Measurements from ENCODE around the gene CD3E.

CD3E gene

DNA sequence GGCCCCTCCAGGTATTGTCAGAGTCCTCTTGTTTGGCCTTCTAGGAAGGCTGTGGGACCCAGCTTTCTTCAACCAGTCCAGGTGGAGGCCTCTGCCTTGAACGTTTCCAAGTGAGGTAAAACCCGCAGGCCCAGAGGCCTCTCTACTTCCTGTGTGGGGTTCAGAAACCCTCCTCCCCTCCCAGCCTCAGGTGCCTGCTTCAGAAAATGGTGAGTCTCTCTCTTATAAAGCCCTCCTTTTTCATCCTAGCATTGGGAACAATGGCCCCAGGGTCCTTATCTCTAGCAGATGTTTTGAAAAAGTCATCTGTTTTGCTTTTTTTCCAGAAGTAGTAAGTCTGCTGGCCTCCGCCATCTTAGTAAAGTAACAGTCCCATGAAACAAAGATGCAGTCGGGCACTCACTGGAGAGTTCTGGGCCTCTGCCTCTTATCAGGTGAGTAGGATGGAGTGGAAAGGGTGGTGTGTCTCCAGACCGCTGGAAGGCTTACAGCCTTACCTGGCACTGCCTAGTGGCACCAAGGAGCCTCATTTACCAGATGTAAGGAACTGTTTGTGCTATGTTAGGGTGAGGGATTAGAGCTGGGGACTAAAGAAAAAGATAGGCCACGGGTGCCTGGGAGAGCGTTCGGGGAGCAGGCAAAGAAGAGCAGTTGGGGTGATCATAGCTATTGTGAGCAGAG is at the start of gene CD3E:
TSS of gene CD3E (plus strand) at position 163 of the 681 bp plus-strand sequence. CDS start at position 386, 223 bp downstream.
- in situ Hi-C loops (cut with MboI; ENCODE audit: low sequenced_read_pairs), result no loop called here

DNA sequence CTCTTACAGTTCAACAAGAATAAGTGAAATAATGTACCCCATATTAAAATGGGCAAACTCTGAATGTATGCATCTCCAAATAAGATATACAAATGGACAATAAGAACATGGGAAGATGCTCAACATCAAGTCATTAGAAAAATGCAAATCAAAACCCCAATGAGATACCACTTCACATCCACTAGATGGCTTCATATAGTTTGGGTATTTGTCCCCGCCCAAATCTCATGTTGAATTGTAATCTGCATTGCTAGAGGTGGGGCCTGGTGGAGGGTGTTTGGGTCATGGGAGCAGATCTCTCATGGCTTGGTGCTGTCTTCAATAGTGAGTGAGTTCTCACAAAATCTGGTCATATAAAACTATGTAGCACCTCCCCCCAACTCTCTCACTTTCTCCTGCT is 46.1 kb upstream of the CD3E start:
- in situ Hi-C loops (cut with MboI; ENCODE audit: low sequenced_read_pairs), result no loop called here

DNA sequence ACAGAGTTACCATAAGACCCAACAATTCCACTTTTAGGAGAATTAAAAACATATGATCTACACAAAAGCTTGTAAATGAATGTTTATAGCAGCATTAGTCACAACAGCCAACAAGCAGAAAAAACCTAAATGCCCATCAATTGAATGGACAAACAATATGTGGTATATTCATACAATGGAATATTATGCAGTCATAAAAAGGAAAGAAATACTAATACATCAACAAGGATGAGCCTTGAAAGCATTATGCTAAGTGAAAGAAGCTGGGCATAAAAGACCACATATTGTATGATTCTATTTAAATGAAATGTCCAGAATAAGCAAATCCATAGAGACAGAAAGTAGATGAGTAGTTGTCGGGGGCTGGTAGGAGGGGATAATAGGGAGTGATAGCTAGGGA is 45.4 kb upstream of the CD3E start:
- in situ Hi-C loops (cut with MboI; ENCODE audit: low sequenced_read_pairs), result no loop called here

DNA sequence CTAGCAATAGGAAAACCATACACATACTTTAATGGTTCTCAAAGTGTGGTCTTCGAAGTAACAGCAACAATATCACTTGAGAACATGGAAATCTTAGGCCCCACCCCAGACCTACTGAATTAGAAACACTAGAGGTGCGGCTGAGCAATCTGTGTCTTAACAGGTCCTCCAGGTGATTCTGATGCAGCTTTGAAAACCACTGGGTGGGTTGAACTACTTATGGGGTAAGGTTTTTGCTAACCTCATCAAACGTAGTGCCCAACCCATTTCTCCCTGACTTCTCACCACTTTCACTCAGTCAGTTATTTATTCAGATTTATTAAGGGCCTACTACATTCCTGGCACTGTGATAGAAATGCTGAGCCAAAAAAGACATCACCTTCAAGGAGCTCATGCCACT is 44.2 kb upstream of the CD3E start:
- in situ Hi-C loops (cut with MboI; ENCODE audit: low sequenced_read_pairs), result no loop called here

DNA sequence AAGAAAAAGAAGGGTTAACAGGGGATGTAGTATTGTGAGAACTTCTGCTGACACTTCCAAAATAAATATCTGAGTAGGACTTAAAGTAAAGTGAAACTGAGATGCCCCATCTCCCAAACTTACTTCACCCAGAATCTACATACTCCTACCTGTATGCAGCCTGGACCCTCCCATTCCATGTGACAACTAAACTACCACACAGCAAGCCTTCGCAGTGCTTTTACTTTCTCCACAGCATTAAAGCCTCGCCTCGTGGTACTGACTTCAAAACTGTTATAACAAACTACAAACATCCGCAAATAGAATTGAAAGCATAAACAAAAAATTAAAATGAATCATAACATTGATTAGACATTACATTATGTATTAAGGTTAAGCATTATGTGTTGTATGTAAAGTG is 41.4 kb upstream of the CD3E start:
- in situ Hi-C loops (cut with MboI; ENCODE audit: low sequenced_read_pairs), result no loop called here

DNA sequence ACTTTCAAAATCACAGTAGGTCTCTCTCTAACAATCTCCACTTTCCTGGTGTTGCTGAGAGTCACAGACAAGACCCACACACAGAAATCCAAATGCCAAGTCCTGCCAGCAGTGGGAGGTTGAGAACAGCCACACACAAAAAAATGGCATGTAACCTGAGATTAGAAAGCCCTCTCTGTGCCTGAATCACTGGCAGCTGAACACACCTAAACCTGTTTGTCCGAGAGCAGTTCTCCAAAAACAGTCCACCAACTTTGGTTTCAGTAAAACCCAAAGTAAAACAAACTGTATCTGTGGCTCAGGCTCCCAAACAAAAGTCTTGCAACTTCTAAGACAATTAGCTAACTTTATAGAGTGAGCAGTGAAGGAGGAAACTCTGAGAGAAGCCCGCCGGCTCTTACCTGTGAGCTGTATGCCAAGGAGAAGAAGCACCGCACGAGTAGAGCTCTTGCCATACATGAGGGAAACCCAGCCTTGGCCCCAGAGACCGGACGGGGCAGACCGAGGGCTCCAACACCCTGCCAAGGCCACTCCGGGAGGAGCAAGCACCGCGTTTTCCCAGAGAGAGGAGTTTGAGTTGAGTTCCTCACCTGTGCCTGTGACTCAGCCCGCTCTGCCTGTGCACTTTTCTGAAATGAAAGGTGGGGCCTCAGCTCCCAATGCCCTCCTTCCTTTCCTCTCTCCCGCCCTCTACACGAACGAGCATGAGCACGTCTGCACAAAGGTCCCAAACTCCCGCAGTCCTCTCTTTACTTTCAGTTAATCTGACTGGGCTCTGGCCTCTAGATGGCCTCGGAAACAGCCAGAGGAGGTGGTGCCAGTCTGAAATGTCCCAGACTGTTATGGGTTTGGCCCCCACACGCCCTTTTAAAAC is 40.6 kb upstream of the CD3E start, which contains the start of gene MPZL2:
TSS of gene MPZL2 (minus strand) at position 603 of the 874 bp plus-strand sequence. CDS start at position 459, 144 bp downstream.
- in situ Hi-C loops (cut with MboI; ENCODE audit: low sequenced_read_pairs), result no loop called here

DNA sequence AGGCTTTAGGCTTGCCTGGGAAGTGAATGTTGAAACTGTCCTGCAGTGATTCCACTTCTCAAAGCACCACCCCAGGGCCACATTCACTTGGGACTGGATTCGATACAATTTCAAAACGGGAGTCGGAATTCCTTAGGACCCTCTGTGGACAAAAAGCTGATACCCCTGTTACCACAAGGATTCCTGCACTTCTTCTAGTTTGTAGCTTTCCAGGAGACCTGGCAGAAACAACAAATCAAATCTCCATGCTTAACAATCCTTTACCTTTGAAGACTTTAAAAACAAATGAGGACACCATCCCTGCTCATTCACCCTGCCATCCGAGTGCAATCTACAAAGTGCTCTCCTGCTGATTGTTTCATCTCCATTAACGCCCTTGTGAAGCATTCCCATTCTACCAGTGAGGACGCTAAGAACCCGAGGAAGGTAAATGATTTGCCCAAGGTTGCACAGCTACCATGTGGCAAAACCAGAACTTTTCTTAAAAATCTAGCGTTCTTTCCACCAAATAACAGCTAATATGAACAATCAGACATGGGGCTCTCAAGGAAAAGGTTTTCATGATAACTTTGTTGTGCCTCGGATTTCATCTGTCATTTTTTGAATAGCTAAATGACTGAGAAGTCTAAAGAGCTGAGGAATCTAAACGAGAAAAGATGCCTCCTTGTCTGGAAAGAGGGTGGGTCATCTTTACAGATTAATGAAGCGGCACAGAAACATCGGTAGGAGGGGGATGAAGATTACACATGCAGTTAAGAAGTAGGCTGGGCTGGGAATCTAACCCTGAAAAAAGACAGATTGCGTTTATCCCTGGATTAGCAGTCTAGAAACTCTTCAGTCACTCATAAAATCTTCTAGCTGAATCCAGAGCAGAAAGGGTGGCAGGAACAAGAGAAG is 39.7 kb upstream of the CD3E start:
- in situ Hi-C loops (cut with MboI; ENCODE audit: low sequenced_read_pairs), result no loop called here

DNA sequence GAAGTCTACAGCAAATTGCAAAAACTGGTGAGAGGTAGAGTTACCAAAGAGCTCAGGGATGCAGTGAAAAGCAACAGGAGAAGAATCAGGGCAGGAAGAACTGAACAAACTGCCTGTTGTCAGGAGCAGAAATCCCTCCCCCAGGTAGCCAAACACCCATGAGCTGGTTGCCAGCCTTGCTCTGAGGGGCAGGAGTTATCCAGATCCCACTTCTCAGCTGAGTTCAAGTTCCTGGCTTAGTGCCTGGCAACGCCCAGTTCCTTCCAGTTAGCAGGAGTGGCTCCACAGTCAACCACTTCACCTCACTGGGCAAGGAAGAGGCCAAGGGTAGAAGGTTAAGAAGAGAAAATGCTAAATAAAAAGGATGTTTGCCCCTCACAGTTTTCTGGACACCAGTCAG is 38.6 kb upstream of the CD3E start:
- in situ Hi-C loops (cut with MboI; ENCODE audit: low sequenced_read_pairs), result no loop called here

DNA sequence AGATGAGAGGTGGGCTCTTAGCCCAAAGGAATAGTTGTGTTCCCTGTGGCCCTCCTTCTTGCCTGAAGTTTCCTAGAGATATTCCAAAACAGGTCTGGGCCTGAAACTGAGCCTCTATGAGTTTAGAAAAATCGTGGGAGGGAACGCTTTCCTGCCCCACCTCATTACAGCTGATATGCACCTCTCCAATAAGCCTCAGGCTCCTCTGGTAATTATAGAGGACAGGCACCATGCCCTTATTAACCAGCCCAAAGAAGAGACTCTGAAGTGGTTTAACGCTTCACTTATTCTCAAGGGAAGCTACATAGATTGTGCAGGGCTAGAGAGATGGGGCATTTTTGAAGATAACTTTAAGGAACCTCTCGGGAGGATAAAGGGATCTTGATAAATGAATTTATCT is 37.0 kb upstream of the CD3E start:
- in situ Hi-C loops (cut with MboI; ENCODE audit: low sequenced_read_pairs), result no loop called here

DNA sequence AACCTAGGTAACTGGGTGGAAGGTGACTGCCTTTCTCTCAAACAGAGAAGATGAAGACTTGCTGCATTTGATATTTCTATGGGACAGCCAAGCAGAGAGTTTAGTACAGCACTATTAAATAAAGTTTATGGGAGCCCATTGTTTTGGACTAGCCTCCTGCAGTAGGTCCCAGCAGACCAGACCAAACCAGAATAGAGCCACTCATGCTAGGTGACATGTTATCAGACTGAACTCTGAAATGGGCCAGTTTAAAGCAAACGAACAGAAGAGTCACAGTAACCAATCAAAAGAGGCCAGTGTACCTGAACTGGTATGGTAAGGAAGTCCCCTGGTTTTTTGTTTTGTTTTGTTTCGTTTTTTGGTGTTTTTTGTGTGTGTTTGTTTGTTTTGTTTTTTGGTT is 32.5 kb upstream of the CD3E start:
- in situ Hi-C loops (cut with MboI; ENCODE audit: low sequenced_read_pairs), result no loop called here

DNA sequence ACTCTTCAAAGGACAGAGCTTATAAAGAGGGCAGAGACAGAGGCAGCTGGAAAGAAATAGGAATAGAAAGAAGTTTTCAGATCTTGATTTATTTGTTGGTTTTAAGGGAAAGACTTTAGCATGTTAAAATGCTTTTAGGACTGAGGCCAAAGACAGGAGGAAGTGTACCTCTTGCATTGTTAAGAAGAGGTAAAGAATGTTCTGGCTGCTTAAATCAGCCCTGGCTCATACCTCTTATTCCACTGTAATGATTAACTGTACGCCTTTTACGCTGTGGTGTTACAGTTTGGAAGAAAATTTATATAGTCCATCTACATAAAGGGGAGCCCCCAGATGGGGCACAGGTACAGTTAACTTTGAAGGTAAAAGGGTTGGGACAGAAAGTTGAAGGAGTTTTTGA is 30.3 kb upstream of the CD3E start:
- in situ Hi-C loops (cut with MboI; ENCODE audit: low sequenced_read_pairs), result no loop called here

DNA sequence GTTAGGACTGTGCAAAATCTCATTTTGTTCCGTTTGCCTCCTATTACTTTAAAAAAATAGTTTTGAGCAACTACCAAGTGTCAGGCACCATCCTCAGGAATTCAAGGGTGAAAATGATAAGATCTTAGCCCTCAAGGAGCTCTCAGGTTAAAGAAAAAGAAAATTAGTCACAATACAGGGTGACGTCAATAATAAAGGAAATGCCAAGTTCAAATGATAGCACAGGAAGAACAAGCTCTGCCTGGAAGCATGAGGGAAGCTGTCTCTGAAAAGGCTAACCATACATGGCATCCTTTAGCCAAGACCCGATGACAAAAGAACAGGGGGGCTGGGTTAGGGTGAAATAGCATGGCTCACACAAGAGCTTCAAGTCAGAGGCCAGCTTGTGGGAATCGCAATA is 29.4 kb upstream of the CD3E start:
- in situ Hi-C loops (cut with MboI; ENCODE audit: low sequenced_read_pairs), result no loop called here

DNA sequence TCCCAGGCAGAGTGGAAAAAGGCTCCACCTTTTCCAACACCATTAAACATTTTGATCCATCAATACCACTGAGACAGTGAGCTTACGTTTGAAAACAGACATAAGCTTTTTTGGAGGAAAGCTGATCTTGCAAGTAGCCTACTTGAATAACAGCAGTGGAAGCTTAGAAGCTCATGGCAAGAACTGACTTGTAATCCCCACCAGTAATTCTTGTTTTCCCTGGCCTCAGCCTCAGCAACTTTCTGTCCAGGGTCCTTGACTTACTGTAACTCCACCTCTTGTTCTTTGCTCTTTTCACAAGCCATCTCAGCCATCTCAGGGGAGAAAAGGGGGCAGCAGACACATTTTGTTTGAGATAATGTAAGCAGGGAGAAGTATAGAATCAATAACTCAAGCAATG is 28.1 kb upstream of the CD3E start:
- in situ Hi-C loops (cut with MboI; ENCODE audit: low sequenced_read_pairs), result no loop called here

DNA sequence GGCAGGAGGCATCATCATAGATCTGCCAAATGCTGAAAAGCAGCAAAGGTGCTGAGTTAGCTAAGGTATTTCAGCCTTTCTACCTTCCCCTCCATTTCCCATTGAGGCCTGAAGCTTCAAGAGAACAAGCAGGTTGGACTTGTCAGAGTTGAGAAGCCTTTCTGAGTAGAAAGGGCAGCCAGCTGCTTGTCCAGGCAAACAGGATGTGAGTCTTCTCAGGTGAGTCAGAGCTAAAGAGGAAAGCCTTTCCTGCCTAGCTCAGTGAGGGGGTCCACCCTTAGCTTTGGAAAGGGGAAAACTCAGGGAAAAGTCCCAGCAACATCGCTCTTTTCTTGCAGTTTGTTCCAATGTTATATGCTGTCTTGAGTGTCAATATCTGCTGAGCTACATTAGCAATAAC is 27.2 kb upstream of the CD3E start:
- in situ Hi-C loops (cut with MboI; ENCODE audit: low sequenced_read_pairs), result no loop called here

DNA sequence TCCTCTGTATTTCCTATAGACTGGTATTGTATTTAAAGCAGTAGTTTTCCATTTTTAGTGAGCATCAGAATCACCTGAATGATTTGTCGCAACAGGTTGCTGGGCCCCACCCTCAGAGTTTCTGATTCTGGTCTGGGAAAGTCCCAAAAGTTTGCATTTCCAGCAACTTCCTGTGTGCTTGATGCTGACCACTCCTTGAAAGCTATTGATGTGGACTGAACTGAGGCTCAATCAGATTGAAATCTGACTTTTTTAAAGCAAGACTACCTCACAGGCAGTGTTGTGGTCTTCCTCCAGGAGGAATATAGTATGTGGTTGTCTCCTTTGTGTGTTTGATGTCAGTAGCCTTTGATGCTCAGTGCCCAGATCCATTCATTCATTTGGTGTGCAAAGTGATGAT is 23.2 kb upstream of the CD3E start:
- in situ Hi-C loops (cut with MboI; ENCODE audit: low sequenced_read_pairs), result loop anchor here (10.0 kb wide), 1 partner anchor 86 kb away; no protein-coding TSS in a partner anchor

DNA sequence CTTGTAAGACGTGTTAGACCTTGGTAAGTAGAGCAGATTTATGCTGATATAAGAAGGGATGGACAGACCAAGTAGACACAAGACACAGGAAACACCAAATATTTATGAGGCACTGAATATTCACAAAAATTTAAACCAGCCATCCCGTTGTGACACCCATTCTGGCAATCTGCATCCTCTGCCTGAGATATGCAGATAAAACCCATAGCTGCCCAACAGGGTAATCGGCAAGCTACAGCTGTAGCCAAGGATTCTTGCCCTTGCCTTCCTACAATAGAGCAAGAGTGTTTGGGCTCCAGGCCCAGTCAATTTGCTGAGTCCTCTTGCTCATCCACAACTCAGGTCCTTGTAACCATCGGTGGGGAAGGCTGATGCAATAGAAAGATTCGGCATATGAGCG is 21.9 kb upstream of the CD3E start:
- in situ Hi-C loops (cut with MboI; ENCODE audit: low sequenced_read_pairs), result loop anchor here (10.0 kb wide), 1 partner anchor 88 kb away; no protein-coding TSS in a partner anchor

DNA sequence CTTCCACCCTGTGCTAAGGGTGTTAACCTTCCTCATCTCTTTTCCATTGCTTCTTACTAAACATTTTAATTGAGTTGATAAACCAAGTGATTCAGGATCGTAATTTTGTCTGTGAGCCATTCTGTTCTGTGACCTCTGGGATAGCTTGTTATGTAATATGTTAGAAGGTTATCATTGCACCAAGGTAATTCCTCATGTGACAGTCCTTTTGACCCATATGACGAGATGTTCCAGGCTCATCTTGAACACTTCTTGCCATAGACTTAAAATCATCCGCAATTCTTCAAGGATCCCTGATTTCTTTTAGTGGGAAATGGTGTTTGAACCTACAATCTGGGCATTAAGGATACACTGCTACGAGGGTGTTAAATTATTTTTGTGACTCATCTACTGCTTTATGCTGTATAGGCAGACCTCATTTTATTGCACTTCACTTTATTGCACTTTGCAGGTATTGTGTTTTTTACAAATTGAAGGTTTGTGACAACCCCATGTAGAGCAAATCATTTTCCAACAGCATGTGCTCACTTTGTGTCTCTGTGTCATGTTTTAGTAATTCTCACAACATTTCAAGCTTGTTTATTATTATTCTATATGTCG is 21.4 kb upstream of the CD3E start:
- in situ Hi-C loops (cut with MboI; ENCODE audit: low sequenced_read_pairs), result loop anchor here (10.0 kb wide), 1 partner anchor 88 kb away; no protein-coding TSS in a partner anchor

DNA sequence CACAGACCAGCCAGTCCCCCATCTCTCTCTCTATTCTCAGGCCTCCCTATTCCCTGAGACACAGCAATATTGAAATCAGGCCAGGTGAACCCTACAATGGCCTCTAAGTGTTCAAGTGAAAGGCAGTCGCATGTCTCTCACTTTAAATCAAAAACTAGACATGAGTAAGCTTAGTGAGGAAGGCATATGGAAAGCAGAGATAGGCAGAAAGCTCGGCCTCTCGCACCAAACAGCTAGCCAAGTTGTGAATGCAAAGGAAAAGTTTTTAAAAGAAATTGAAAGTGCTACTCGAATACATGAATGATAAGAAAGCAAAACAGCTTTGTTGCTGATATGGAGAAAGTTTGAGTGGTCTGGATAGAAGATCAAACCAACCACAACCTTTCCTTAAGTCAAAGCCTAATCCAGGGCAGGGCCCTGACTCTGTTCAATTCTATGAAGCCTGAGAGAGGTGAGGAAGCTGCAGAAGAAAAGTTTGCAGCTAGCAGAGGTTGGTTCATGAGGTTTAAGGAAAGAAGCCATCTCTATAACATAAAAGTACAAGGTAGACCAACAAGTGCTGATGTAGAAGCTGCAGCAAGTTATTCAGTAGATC is 20.7 kb upstream of the CD3E start:
- in situ Hi-C loops (cut with MboI; ENCODE audit: low sequenced_read_pairs), result loop anchor here (10.0 kb wide), 1 partner anchor 89 kb away; no protein-coding TSS in a partner anchor

DNA sequence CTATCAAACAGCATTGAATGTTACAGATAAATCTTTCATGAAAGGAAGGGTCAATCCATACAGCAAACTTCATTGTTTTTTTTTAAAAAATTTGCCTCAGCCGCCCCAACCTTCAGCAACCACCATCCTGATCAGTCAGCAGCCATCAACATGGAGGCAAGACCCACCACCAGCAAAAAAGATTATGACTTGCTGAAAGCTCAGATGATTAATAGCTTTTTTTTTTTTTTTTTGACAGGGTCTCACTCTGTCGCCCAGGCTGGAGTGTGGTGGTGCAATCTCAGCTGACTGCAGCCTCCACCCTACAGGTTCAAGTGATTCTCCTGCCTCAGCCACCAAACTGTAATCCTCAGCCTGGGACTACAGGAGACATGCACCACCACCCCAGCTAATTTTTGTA is 18.0 kb upstream of the CD3E start:
- in situ Hi-C loops (cut with MboI; ENCODE audit: low sequenced_read_pairs), result loop anchor here (10.0 kb wide), 1 partner anchor 92 kb away; no protein-coding TSS in a partner anchor

DNA sequence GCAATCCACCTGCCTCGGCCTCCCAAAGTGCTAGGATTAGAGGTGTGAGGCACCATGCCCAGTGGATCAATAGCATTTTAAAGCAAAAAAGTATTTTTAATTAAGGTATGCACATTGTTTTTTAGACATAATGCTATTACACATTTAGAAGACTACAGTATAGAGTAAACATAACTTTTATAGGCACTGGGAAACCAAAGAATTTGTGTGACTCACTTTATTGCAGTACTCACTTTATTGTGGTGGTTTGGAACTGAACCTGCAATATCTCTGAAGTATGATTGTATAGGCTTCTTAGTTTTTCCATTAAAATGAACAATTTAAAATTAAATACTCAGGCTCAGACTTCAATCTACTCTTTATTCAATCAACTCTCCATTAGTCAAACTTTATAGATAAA is 17.5 kb upstream of the CD3E start:
- in situ Hi-C loops (cut with MboI; ENCODE audit: low sequenced_read_pairs), result loop anchor here (10.0 kb wide), 1 partner anchor 92 kb away; no protein-coding TSS in a partner anchor

All from HL-60/S4 treated with retinoic acid at 250 ng/mL for 4 days and 3 days (cell line).